CD14-positive monocyte (primary cell): ENCODE results near the gene TSPEAR. TPM values are rescaled to one million over a fixed set of nuclear protein-coding genes. Genes with fewer than 3 reads are reported as not detected.

ENCODE experiments used
- DNase-seq, 3 donors: peaks; one replicate each; pipeline ENCODE4 v3.0.0-alpha.2; 2011 to 2022
- H2AFZ ChIP-seq: 2 replicates; pipeline ENCODE4 v1.6.0; 2012; ENCODE audit warnings: mild to moderate bottlenecking, low read depth, low read length, inconsistent platforms; ENCODE audit not compliant: insufficient read depth, poor library complexity, severe bottlenecking
- H3K27ac ChIP-seq, 2 donors: 1 replicate in 1 of 2; 2 replicates in 1 of 2; pipeline ENCODE4 v1.5.1; 2012 to 2013; ENCODE audit warnings: low read length in 2 of 2, control low read depth in 1 of 2, inconsistent platforms in 1 of 2, low read depth in 1 of 2, mild to moderate bottlenecking in 1 of 2
- H3K27me3 ChIP-seq, 2 donors: one replicate each; pipeline versions ENCODE4 v1.6.0 to v1.6.1; 2011 to 2013; ENCODE audit warnings: low read length in 2 of 2; ENCODE audit not compliant: control insufficient read depth in 2 of 2, insufficient read depth in 2 of 2
- H3K36me3 ChIP-seq, 2 donors: replicated peaks in 1 of 2; 1 replicate in 1 of 2; 2 replicates in 1 of 2; pipeline versions ENCODE4 v1.5.1 to v1.6.1; 2012 to 2013; ENCODE audit warnings: low read length in 2 of 2, control low read depth in 1 of 2, inconsistent platforms in 1 of 2, mild to moderate bottlenecking in 1 of 2; ENCODE audit not compliant: insufficient read depth in 2 of 2, control insufficient read depth in 1 of 2
- H3K4me1 ChIP-seq, 2 donors: 1 replicate in 1 of 2; 2 replicates in 1 of 2; pipeline versions ENCODE4 v1.5.1 to v1.6.1; 2012 to 2013; ENCODE audit warnings: low read length in 2 of 2, control low read depth in 1 of 2, inconsistent platforms in 1 of 2, mild to moderate bottlenecking in 1 of 2, moderate library complexity in 1 of 2; ENCODE audit not compliant: insufficient read depth in 2 of 2, control insufficient read depth in 1 of 2
- H3K4me2 ChIP-seq: replicated peaks from 2 replicates; pipeline ENCODE3; 2012; ENCODE audit warnings: low read length, moderate library complexity, mild to moderate bottlenecking; ENCODE audit not compliant: poor library complexity, severe bottlenecking; ENCODE audit errors: extremely low read depth
- H3K4me3 ChIP-seq, 3 experiments: fragments of 200-600 bp in 1 of 3; sonication (generic) in 1 of 3; replicated peaks in 1 of 3; 1 replicate in 2 of 3; 2 replicates in 1 of 3; pipeline ENCODE4 v1.5.1; 2011 to 2013; ENCODE audit warnings: low read length in 3 of 3, mild to moderate bottlenecking in 3 of 3, control low read depth in 2 of 3, low read depth in 2 of 3, inconsistent platforms in 1 of 3, moderate library complexity in 1 of 3
- H3K79me2 ChIP-seq: 2 replicates; pipeline ENCODE4 v1.6.0; 2012; ENCODE audit warnings: mild to moderate bottlenecking, control low read depth, inconsistent platforms, low read length, moderate library complexity; ENCODE audit not compliant: insufficient read depth
- H3K9ac ChIP-seq: 2 replicates; pipeline ENCODE4 v1.6.0; 2017; ENCODE audit warnings: low read length, mild to moderate bottlenecking; ENCODE audit not compliant: insufficient read depth, poor library complexity, severe bottlenecking
- H3K9me3 ChIP-seq, 2 donors: replicated peaks in 1 of 2; 1 replicate in 1 of 2; 2 replicates in 1 of 2; pipeline versions ENCODE4 v1.5.1 to v1.6.1; 2012 to 2013; ENCODE audit warnings: low read length in 2 of 2, control low read depth in 1 of 2; ENCODE audit not compliant: control insufficient read depth in 1 of 2, insufficient read depth in 1 of 2
- H4K20me1 ChIP-seq: 2 replicates; pipeline ENCODE4 v1.6.0; 2012; ENCODE audit warnings: mild to moderate bottlenecking, low read length, control low read depth, moderate library complexity; ENCODE audit not compliant: insufficient read depth
- H3K27ac Mint-ChIP-seq, 7 donors: one replicate each; pipeline ENCODE4 v1.8.0; 2020; ENCODE audit warnings: mild to moderate bottlenecking in 7 of 7, mixed read lengths in 7 of 7, moderate library complexity in 6 of 7, inconsistent platforms in 2 of 7
- H3K27me3 Mint-ChIP-seq, 3 donors: one replicate each; pipeline ENCODE4 v1.8.0; 2021 to 2022; ENCODE audit warnings: low read depth in 3 of 3, mild to moderate bottlenecking in 3 of 3, mixed read lengths in 3 of 3, moderate library complexity in 3 of 3, inconsistent platforms in 1 of 3
- H3K36me3 Mint-ChIP-seq, 2 donors: one replicate each; pipeline ENCODE4 v1.8.0; 2020; ENCODE audit warnings: mixed read lengths in 2 of 2, inconsistent platforms in 1 of 2, mild to moderate bottlenecking in 1 of 2
- H3K4me1 Mint-ChIP-seq: one replicate; pipeline ENCODE4 v1.8.0; 2020; ENCODE audit warnings: mild to moderate bottlenecking, mixed read lengths
- H3K4me3 Mint-ChIP-seq, 2 donors: one replicate each; pipeline ENCODE4 v1.8.0; 2020; ENCODE audit warnings: mild to moderate bottlenecking in 2 of 2, mixed read lengths in 2 of 2, moderate library complexity in 1 of 2
- H3K9me3 Mint-ChIP-seq, 7 donors: one replicate each; pipeline ENCODE4 v1.8.0; 2020 to 2022; ENCODE audit warnings: mixed read lengths in 7 of 7, mild to moderate bottlenecking in 6 of 7, moderate library complexity in 6 of 7, inconsistent platforms in 2 of 7
- WGBS: methylation state at CpG from one replicate; pipeline ENCODE4 v1.1.5; 2013; ENCODE audit warnings: missing lambda C conversion rate; ENCODE audit not compliant: insufficient coverage; 5-methylcytosine and 5-hydroxymethylcytosine counted together
- intact Hi-C, 2 donors: fragments of 100-400 bp; cut with micrococcal nuclease; formaldehyde crosslinking; loops; one replicate each; pipeline versions ENCODE4 v1.15.0 to v1.15.1; 2023
- polyA plus RNA-seq, 3 donors: library from polyadenylated mRNA; depleted of rRNA in 1 of 3; unstranded in 2 of 3; stranded (reverse) in 1 of 3; fragments of 300-500 nt in 2 of 3; fragments of >200 nt in 1 of 3; fragmentation: Illumina TruSeq in 2 of 3; gene quantifications; 1 replicate in 2 of 3; 2 replicates in 1 of 3; pipeline ENCODE4 v1.2.3, GENCODE V29; 2012 to 2021
- TF ChIP-seq, protein P1 (sequence below): fragments of 200-600 bp; IDR thresholded peaks from one replicate; pipeline ENCODE4 v1.8.0; 2022; ENCODE audit warnings: antibody characterized with exemption, mild to moderate bottlenecking

The TSPEAR gene
- polyA plus RNA-seq, 3 donors = not detected

GRCh38 chr21:44525391-44526095 lies 185.8 kb downstream of the TSPEAR start:
- no peak for DNase-seq
- Histone ChIP-seq H3K36me3 (no peaks in the 10 kb centered on the region), H4K20me1 (no peaks in the 10 kb centered on the region), H3K9me3 (peaks cover 9 to 17% of the 10 kb centered on the region in 2 donors), H3K4me2 (no peak overlapping the region), H3K9ac (no peak overlapping the region), H3K27ac (no peak overlapping the region), H3K79me2 (no peaks in the 10 kb centered on the region), H3K4me3 (no peak overlapping the region), H3K4me1 (no peaks in the 10 kb centered on the region), H2AFZ (no peak overlapping the region), H3K27me3 (no peaks in the 10 kb centered on the region)
- intact Hi-C loops = no loop called here
- TF ChIP-seq, protein P1, sequence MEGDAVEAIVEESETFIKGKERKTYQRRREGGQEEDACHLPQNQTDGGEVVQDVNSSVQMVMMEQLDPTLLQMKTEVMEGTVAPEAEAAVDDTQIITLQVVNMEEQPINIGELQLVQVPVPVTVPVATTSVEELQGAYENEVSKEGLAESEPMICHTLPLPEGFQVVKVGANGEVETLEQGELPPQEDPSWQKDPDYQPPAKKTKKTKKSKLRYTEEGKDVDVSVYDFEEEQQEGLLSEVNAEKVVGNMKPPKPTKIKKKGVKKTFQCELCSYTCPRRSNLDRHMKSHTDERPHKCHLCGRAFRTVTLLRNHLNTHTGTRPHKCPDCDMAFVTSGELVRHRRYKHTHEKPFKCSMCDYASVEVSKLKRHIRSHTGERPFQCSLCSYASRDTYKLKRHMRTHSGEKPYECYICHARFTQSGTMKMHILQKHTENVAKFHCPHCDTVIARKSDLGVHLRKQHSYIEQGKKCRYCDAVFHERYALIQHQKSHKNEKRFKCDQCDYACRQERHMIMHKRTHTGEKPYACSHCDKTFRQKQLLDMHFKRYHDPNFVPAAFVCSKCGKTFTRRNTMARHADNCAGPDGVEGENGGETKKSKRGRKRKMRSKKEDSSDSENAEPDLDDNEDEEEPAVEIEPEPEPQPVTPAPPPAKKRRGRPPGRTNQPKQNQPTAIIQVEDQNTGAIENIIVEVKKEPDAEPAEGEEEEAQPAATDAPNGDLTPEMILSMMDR = no peak
- Mint-ChIP-seq H3K27me3 (peaks cover 0 to 3% (median 1%) of the 10 kb centered on the region in 3 donors), H3K4me3 (no peak overlapping the region), H3K9me3 (peaks cover 0 to 9% (median 0%) of the 10 kb centered on the region in 7 donors), H3K36me3 (no peaks in the 10 kb centered on the region), H3K4me1 (no peaks in the 10 kb centered on the region), H3K27ac (no peak overlapping the region)
- WGBS = 96% methylated on average over 11 of the region's 20 CpGs

DNA sequence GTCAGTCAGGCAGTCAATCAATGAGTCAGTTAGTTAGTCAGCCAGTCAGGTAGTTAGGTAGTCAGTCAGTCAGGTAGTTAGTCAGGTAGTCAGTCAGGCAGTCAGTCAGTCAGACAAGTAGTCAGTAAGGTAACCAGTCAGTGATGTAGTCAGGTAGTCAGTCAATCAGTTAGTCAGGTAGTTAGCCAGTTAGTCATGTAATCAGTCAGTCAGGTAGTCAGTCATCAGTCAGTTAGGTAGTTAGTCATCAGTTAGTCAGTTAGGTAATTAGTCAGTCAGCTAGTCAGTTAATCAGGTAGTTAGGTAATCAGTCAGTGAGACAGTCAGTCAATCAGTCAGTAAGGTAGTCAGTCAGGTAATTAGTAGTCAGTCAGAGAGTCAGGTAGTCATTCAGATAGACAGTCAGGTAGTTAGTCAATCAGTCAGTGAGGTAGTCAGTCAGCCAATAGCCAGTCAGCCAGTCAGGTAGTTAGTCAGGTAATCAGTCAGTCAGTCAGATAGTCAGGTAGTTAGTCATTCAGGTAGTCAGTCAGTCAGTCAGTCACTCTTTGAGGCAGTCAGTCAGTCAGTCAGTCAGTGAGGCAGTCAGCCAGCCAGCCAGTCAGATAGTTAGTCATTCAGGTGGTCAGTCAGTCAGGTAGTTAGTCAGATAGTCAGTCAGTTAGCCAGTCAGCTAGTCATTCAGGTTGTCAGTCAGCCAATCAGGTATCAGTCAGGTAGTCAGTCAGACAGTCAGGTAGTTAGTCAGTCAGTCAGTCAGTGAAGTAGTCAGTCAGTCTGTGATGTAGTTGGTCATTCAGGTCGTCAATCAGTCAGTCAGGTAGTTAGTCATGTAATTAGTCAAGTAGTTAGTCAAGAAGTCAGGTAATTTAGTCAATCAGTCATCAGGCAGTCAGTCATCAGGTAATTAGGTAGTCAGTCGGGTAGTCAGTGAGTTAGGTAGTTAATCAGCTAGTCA lies 186.7 kb downstream of the TSPEAR start:
- Histone ChIP-seq H3K79me2 (no peaks in the 10 kb centered on the region), H4K20me1 (no peaks in the 10 kb centered on the region), H3K9me3 (peaks cover 9 to 17% of the 10 kb centered on the region in 2 donors), H3K4me3 (no peak overlapping the region), H2AFZ (no peak overlapping the region), H3K27me3 (no peaks in the 10 kb centered on the region), H3K4me2 (no peak overlapping the region), H3K36me3 (no peaks in the 10 kb centered on the region), H3K4me1 (no peaks in the 10 kb centered on the region), H3K27ac (no peak overlapping the region), H3K9ac (no peak overlapping the region)
- Mint-ChIP-seq H3K27me3 (peaks cover 0 to 3% (median 1%) of the 10 kb centered on the region in 3 donors), H3K4me1 (no peaks in the 10 kb centered on the region), H3K36me3 (no peaks in the 10 kb centered on the region), H3K27ac (no peak overlapping the region), H3K9me3 (peaks cover 0 to 9% (median 1%) of the 10 kb centered on the region in 7 donors), H3K4me3 (no peak overlapping the region)
- intact Hi-C loops = no loop called here
- TF ChIP-seq, protein P1 = no peak
- DNase-seq = no peak
- 73% methylated on average over 2 of the region's 2 CpGs for WGBS
